ENCODE data around the gene PSMC3. TPM values are rescaled to one million over a fixed set of nuclear protein-coding genes. Genes with fewer than 3 reads are reported as not detected.

Gene PSMC3
- total RNA-seq, 3 donors from 2014 or later (not counting 1 experiment from before 2014, with no cell fraction given): 74.0 to 85.9 (median 77.7) TPM

- Mint-ChIP-seq H3K36me3 (no peaks in the 10 kb centered on the region), H3K27ac (no peak overlapping the region), H3K4me1 (peaks cover 0 to 6% of the 10 kb centered on the region in 2 donors), H3K9me3 (no peaks in the 10 kb centered on the region), H3K27me3 (ENCODE audit: low read depth in 2 of 2) (no peaks in the 10 kb centered on the region), H3K4me3 (no peak overlapping the region)
- 87% methylated on average over 12 of the region's 12 CpGs for WGBS (ENCODE audit: insufficient coverage)
- TF ChIP-seq CTCF (IDR thresholded peaks at IDR 0.05): no peak
- Histone ChIP-seq H3K4me1 (ENCODE audit: control insufficient read depth, insufficient read depth, low read length) (no peaks in the 10 kb centered on the region), H3K9me3 (ENCODE audit: control insufficient read depth, insufficient read depth, low read length) (no peaks in the 10 kb centered on the region), H3K27me3 (ENCODE audit: control insufficient read depth, insufficient read depth, low read length) (no peaks in the 10 kb centered on the region), H3K36me3 (ENCODE audit: control insufficient read depth, insufficient read depth, low read length) (no peaks in the 10 kb centered on the region), H3K4me3 (ENCODE audit: low read length) (no peak overlapping the region), H3K27ac (ENCODE audit: low read length) (no peak overlapping the region)
- DNase-seq (no peak), ATAC-seq (no peak)
- intact Hi-C loops (cut with micrococcal nuclease): no loop called here
Measured at GRCh38 chr11:47443028-47443700, 16.9 kb upstream of the PSMC3 start.

- Mint-ChIP-seq H3K27me3 (ENCODE audit: low read depth in 2 of 2) (no peaks in the 10 kb centered on the region), H3K27ac (no peak overlapping the region), H3K9me3 (no peaks in the 10 kb centered on the region), H3K36me3 (no peaks in the 10 kb centered on the region), H3K4me3 (no peak overlapping the region), H3K4me1 (peaks cover 0 to 6% of the 10 kb centered on the region in 2 donors)
- H3K27me3 ChIP-seq (ENCODE audit: control insufficient read depth, insufficient read depth, low read length): no peaks in the 10 kb centered on the region
- intact Hi-C loops (cut with micrococcal nuclease): no loop called here
- H3K36me3 ChIP-seq (ENCODE audit: control insufficient read depth, insufficient read depth, low read length): no peaks in the 10 kb centered on the region
- no peak for DNase-seq
- 90% methylated on average over 8 of the region's 8 CpGs for WGBS (ENCODE audit: insufficient coverage)
- H3K27ac ChIP-seq (ENCODE audit: low read length): no peak overlapping the region
- ATAC-seq: no peak
- H3K4me1 ChIP-seq (ENCODE audit: control insufficient read depth, insufficient read depth, low read length): no peaks in the 10 kb centered on the region
- no peak overlapping the region for H3K4me3 ChIP-seq (ENCODE audit: low read length)
- no peaks in the 10 kb centered on the region for H3K9me3 ChIP-seq (ENCODE audit: control insufficient read depth, insufficient read depth, low read length)
- no peak for TF ChIP-seq CTCF (IDR thresholded peaks at IDR 0.05)
Measured at GRCh38 chr11:47442514-47442913, 16.3 kb upstream of the PSMC3 start.

GRCh38 chr11:47441421-47441820 is 15.2 kb upstream of the PSMC3 start:
- Mint-ChIP-seq H3K27me3 (ENCODE audit: low read depth in 2 of 2) (no peaks in the 10 kb centered on the region), H3K4me3 (no peak overlapping the region), H3K27ac (no peak overlapping the region), H3K9me3 (no peaks in the 10 kb centered on the region), H3K36me3 (no peaks in the 10 kb centered on the region), H3K4me1 (no peaks in the 10 kb centered on the region)
- no peak for TF ChIP-seq CTCF (IDR thresholded peaks at IDR 0.05)
- Histone ChIP-seq H3K36me3 (ENCODE audit: control insufficient read depth, insufficient read depth, low read length) (no peaks in the 10 kb centered on the region), H3K4me1 (ENCODE audit: control insufficient read depth, insufficient read depth, low read length) (no peaks in the 10 kb centered on the region), H3K27me3 (ENCODE audit: control insufficient read depth, insufficient read depth, low read length) (no peaks in the 10 kb centered on the region), H3K27ac (ENCODE audit: low read length) (no peak overlapping the region), H3K4me3 (ENCODE audit: low read length) (no peak overlapping the region), H3K9me3 (ENCODE audit: control insufficient read depth, insufficient read depth, low read length) (no peaks in the 10 kb centered on the region)
- intact Hi-C loops (cut with micrococcal nuclease): no loop called here
- WGBS (ENCODE audit: insufficient coverage): 94% methylated on average over 12 of the region's 12 CpGs
- DNase-seq (no peak), ATAC-seq (no peak)

- no peaks in the 10 kb centered on the region for H3K9me3 ChIP-seq (ENCODE audit: control insufficient read depth, insufficient read depth, low read length)
- H3K9me3 Mint-ChIP-seq: no peaks in the 10 kb centered on the region
- H3K27me3 ChIP-seq (ENCODE audit: control insufficient read depth, insufficient read depth, low read length): no peaks in the 10 kb centered on the region
- H3K27ac Mint-ChIP-seq: no peak overlapping the region
- no peak for DNase-seq
- H3K4me3 Mint-ChIP-seq: no peak overlapping the region
- TF ChIP-seq CTCF (IDR thresholded peaks at IDR 0.05): no peak
- H3K27me3 Mint-ChIP-seq (ENCODE audit: low read depth in 2 of 2): peaks cover 0 to 3% of the 10 kb centered on the region in 2 donors
- ATAC-seq: no peak
- no peak overlapping the region for H3K27ac ChIP-seq (ENCODE audit: low read length)
- no peak overlapping the region for H3K4me3 ChIP-seq (ENCODE audit: low read length)
- no peaks in the 10 kb centered on the region for H3K36me3 Mint-ChIP-seq
- 76% methylated on average over 2 of the region's 2 CpGs for WGBS (ENCODE audit: insufficient coverage)
- no peaks in the 10 kb centered on the region for H3K4me1 Mint-ChIP-seq
- intact Hi-C loops (cut with micrococcal nuclease): no loop called here
- H3K4me1 ChIP-seq (ENCODE audit: control insufficient read depth, insufficient read depth, low read length): no peaks in the 10 kb centered on the region
- no peaks in the 10 kb centered on the region for H3K36me3 ChIP-seq (ENCODE audit: control insufficient read depth, insufficient read depth, low read length)
Measured at GRCh38 chr11:47440054-47440476, 13.8 kb upstream of the PSMC3 start.

Data from natural killer cell (primary cell).